Activated CD4-positive, alpha-beta memory T cell treated with anti-CD3 and anti-CD28 coated beads for 36 hours (primary cell): ENCODE data around the gene BCL7A. TPM values are rescaled to one million over a fixed set of nuclear protein-coding genes. Genes with fewer than 3 reads are reported as not detected.

Experiments used
- CTCF ChIA-PET: fragments of 350-600 bp; sonication (Branson Sonifier 250); formaldehyde crosslinking; loops from one replicate; lab custom pipeline; 2021; ENCODE audit warnings: antibody characterized with exemption, inconsistent platforms; lab: Charles Lee
- POLR2A ChIA-PET: fragments of 350-600 bp; sonication (Branson Sonifier 250); formaldehyde crosslinking; loops from one replicate; lab custom pipeline; 2021; ENCODE audit warnings: antibody characterized with exemption; lab: Charles Lee
- DNase-seq: peaks from one replicate; pipeline ENCODE4 v3.0.0-alpha.2; 2020
- H3K27ac Mint-ChIP-seq: one replicate; pipeline ENCODE4 v1.8.0; 2021; ENCODE audit warnings: mixed read lengths
- H3K27me3 Mint-ChIP-seq: one replicate; pipeline ENCODE4 v1.8.0; 2021; ENCODE audit warnings: mixed read lengths
- H3K36me3 Mint-ChIP-seq: one replicate; pipeline ENCODE4 v1.8.0; 2021; ENCODE audit warnings: mixed read lengths
- H3K4me1 Mint-ChIP-seq: one replicate; pipeline ENCODE4 v1.8.0; 2021; ENCODE audit warnings: low read depth, mixed read lengths
- H3K4me3 Mint-ChIP-seq: one replicate; pipeline ENCODE4 v1.8.0; 2021; ENCODE audit warnings: mild to moderate bottlenecking, mixed read lengths
- H3K9me3 Mint-ChIP-seq: one replicate; pipeline ENCODE4 v1.8.0; 2021; ENCODE audit warnings: mixed read lengths
- intact Hi-C: fragments of 100-400 bp; cut with micrococcal nuclease; formaldehyde crosslinking; loops from one replicate; pipeline ENCODE4 v1.15.1; 2023
- total RNA-seq, 2 experiments: library from RNA; stranded (reverse); gene quantifications; one replicate each; pipeline ENCODE4 v1.2.3, GENCODE V29; 2021

Gene BCL7A
- total RNA-seq, 2 experiments from 2014 or later = 3.6 to 4.0 TPM

GRCh38 chr12:122093098-122093883 lies 71.6 kb downstream of the BCL7A start:
- Mint-ChIP-seq H3K36me3 (peaks cover 2% of the 10 kb centered on the region), H3K4me1 (peaks cover 38% of the 10 kb centered on the region), H3K27me3 (no peaks in the 10 kb centered on the region), H3K4me3 (no peak overlapping the region), H3K27ac (no peak overlapping the region), H3K9me3 (no peaks in the 10 kb centered on the region)
- intact Hi-C loops = no loop called here
- CTCF ChIA-PET = no interaction called here
- POLR2A ChIA-PET = no interaction called here
- DNase-seq = no peak

GRCh38 chr12:122094137-122094734 lies 72.6 kb downstream of the BCL7A start:
- POLR2A ChIA-PET = no interaction called here
- intact Hi-C loops = no loop called here
- H3K4me3 Mint-ChIP-seq = no peak overlapping the region
- H3K4me1 Mint-ChIP-seq = peaks cover 43% of the 10 kb centered on the region
- CTCF ChIA-PET = no interaction called here
- H3K27me3 Mint-ChIP-seq = no peaks in the 10 kb centered on the region
- DNase-seq = no peak
- H3K27ac Mint-ChIP-seq = no peak overlapping the region
- peaks cover 2% of the 10 kb centered on the region for H3K36me3 Mint-ChIP-seq
- H3K9me3 Mint-ChIP-seq = no peaks in the 10 kb centered on the region

GRCh38 chr12:122094735-122095631 lies 73.3 kb downstream of the BCL7A start:
- intact Hi-C loops = no loop called here
- peaks cover 2% of the 10 kb centered on the region for H3K36me3 Mint-ChIP-seq
- peaks cover 45% of the 10 kb centered on the region for H3K4me1 Mint-ChIP-seq
- ChIA-PET CTCF (interaction anchor here (1.2 kb wide), 1 partner anchor 14 kb away, joined by 3 read pairs; no protein-coding TSS in a partner anchor), POLR2A (no interaction called here)
- no peaks in the 10 kb centered on the region for H3K9me3 Mint-ChIP-seq
- no peak overlapping the region for H3K27ac Mint-ChIP-seq
- no peaks in the 10 kb centered on the region for H3K27me3 Mint-ChIP-seq
- no peak for DNase-seq
- H3K4me3 Mint-ChIP-seq = no peak overlapping the region

GRCh38 chr12:122096014-122096413 lies 74.3 kb downstream of the BCL7A start:
- Mint-ChIP-seq H3K4me1 (peaks cover 50% of the 10 kb centered on the region), H3K36me3 (no peaks in the 10 kb centered on the region), H3K9me3 (no peaks in the 10 kb centered on the region), H3K27ac (peak overlapping the region; percentile 16), H3K4me3 (no peak overlapping the region), H3K27me3 (no peaks in the 10 kb centered on the region)
- no peak for DNase-seq
- ChIA-PET POLR2A (interaction anchor here (1.1 kb wide), 1 partner anchor 10 kb away, joined by 3 read pairs; no protein-coding TSS in a partner anchor), CTCF (interaction anchor here (1.2 kb wide), 1 partner anchor 15 kb away, joined by 3 read pairs; no protein-coding TSS in a partner anchor)
- intact Hi-C loops = no loop called here

- Mint-ChIP-seq H3K4me1 (peaks cover 46% of the 10 kb centered on the region), H3K27me3 (no peaks in the 10 kb centered on the region), H3K27ac (no peak overlapping the region), H3K36me3 (no peaks in the 10 kb centered on the region), H3K9me3 (no peaks in the 10 kb centered on the region), H3K4me3 (no peak overlapping the region)
- POLR2A ChIA-PET = interaction anchor here (1.1 to 3.7 kb wide), 2 partner anchors 9 kb away, joined by 3 to 12 read pairs; no protein-coding TSS in a partner anchor
- intact Hi-C loops = no loop called here
- CTCF ChIA-PET = interaction anchor here (0.8 to 1.2 kb wide), 2 partner anchors 16 to 27 kb away, joined by 3 to 4 read pairs; no protein-coding TSS in a partner anchor
- no peak for DNase-seq
Measured at GRCh38 chr12:122096591-122097149, 75.0 kb downstream of the BCL7A start.

- Mint-ChIP-seq H3K4me1 (peaks cover 51% of the 10 kb centered on the region), H3K27me3 (no peaks in the 10 kb centered on the region), H3K9me3 (no peaks in the 10 kb centered on the region), H3K27ac (no peak overlapping the region), H3K4me3 (no peak overlapping the region), H3K36me3 (no peaks in the 10 kb centered on the region)
- CTCF ChIA-PET = interaction anchor here (0.8 to 1.7 kb wide), 3 partner anchors 9 to 26 kb away, joined by 3 to 4 read pairs (median 4); no protein-coding TSS in a partner anchor
- intact Hi-C loops = no loop called here
- no peak for DNase-seq
- POLR2A ChIA-PET = interaction anchor here (1.0 to 3.7 kb wide), 3 partner anchors 10 to 15 kb away, joined by 3 to 12 read pairs (median 4); no protein-coding TSS in a partner anchor
Measured at GRCh38 chr12:122097584-122097926, 75.9 kb downstream of the BCL7A start.

GRCh38 chr12:122097927-122098756 lies 76.5 kb downstream of the BCL7A start:
- H3K4me1 Mint-ChIP-seq = peaks cover 53% of the 10 kb centered on the region
- no peaks in the 10 kb centered on the region for H3K36me3 Mint-ChIP-seq
- DNase-seq = no peak
- H3K9me3 Mint-ChIP-seq = no peaks in the 10 kb centered on the region
- CTCF ChIA-PET = interaction anchor here (0.5 to 1.7 kb wide), 3 partner anchors 10 to 283 kb away, joined by 3 to 4 read pairs (median 3); no protein-coding TSS in a partner anchor
- H3K27me3 Mint-ChIP-seq = no peaks in the 10 kb centered on the region
- H3K27ac Mint-ChIP-seq = peak overlapping the region; percentile 51
- H3K4me3 Mint-ChIP-seq = no peak overlapping the region
- intact Hi-C loops = no loop called here
- POLR2A ChIA-PET = interaction anchor here (0.6 to 3.7 kb wide), 4 partner anchors 10 to 20 kb away, joined by 3 to 12 read pairs (median 4); partner anchors contain the start of gene MLXIP

GRCh38 chr12:122099280-122099749 lies 77.6 kb downstream of the BCL7A start:
- H3K4me1 Mint-ChIP-seq = peaks cover 56% of the 10 kb centered on the region
- no peak for DNase-seq
- CTCF ChIA-PET = interaction anchor here (0.6 to 1.7 kb wide), 3 partner anchors 23 to 197 kb away, joined by 3 to 4 read pairs (median 3); no protein-coding TSS in a partner anchor
- no peaks in the 10 kb centered on the region for H3K36me3 Mint-ChIP-seq
- intact Hi-C loops = no loop called here
- H3K27ac Mint-ChIP-seq = peak overlapping the region; percentile 80
- no peaks in the 10 kb centered on the region for H3K27me3 Mint-ChIP-seq
- POLR2A ChIA-PET = interaction anchor here (3.7 kb wide), 1 partner anchor 11 kb away, joined by 12 read pairs; no protein-coding TSS in a partner anchor
- H3K4me3 Mint-ChIP-seq = peak overlapping the region; percentile 13
- H3K9me3 Mint-ChIP-seq = no peaks in the 10 kb centered on the region

GRCh38 chr12:122099856-122100255 lies 78.2 kb downstream of the BCL7A start:
- POLR2A ChIA-PET = interaction anchor here (3.7 kb wide), 1 partner anchor 12 kb away, joined by 12 read pairs; no protein-coding TSS in a partner anchor
- no peak for DNase-seq
- H3K4me1 Mint-ChIP-seq = peaks cover 62% of the 10 kb centered on the region

GRCh38 chr12:122100568-122100967 lies 78.9 kb downstream of the BCL7A start:
- Mint-ChIP-seq H3K4me3 (no peak overlapping the region), H3K27ac (no peak overlapping the region), H3K36me3 (peaks cover 2% of the 10 kb centered on the region), H3K9me3 (no peaks in the 10 kb centered on the region), H3K4me1 (peaks cover 66% of the 10 kb centered on the region), H3K27me3 (no peaks in the 10 kb centered on the region)
- intact Hi-C loops = no loop called here
- DNase-seq = no peak
- POLR2A ChIA-PET = no interaction called here
- CTCF ChIA-PET = interaction anchor here (0.6 to 1.2 kb wide), 3 partner anchors 8 to 196 kb away, joined by 3 read pairs; no protein-coding TSS in a partner anchor

More at GRCh38 chr12:122099856-122100255, 78.2 kb downstream of the BCL7A start:
- peak overlapping the region; percentile 80 for H3K27ac Mint-ChIP-seq
- H3K27me3 Mint-ChIP-seq = no peaks in the 10 kb centered on the region
- CTCF ChIA-PET = interaction anchor here (0.6 to 1.2 kb wide), 4 partner anchors 9 to 196 kb away, joined by 3 read pairs; no protein-coding TSS in a partner anchor
- peaks cover 2% of the 10 kb centered on the region for H3K36me3 Mint-ChIP-seq
- H3K9me3 Mint-ChIP-seq = no peaks in the 10 kb centered on the region
- H3K4me3 Mint-ChIP-seq = peak overlapping the region; percentile 13
- intact Hi-C loops = no loop called here
